ENCODE data around the gene MYOM3. TPM values are rescaled to one million over a fixed set of nuclear protein-coding genes. Genes with fewer than 3 reads are reported as not detected.

MYOM3 gene
- total and polyA plus RNA-seq, 4 donors = 0.09 to 0.55 (median 0.11) TPM

- H3K9ac ChIP-seq (ENCODE audit: insufficient read depth in 1 of 2, low read length in 2 of 2) = no peak overlapping the region
- DNase-seq (no peak), ATAC-seq (ENCODE audit: insufficient read depth, low FRiP score) (no peak)
- H3K27me3 ChIP-seq (ENCODE audit: control insufficient read depth in 3 of 3, insufficient read depth in 3 of 3, low read length in 2 of 3) = no peaks in the 10 kb centered on the region
- no peak overlapping the region for H3K4me3 ChIP-seq
- peak overlapping the region; percentile 47 to 72 for H3K27ac ChIP-seq (ENCODE audit: low read depth in 1 of 2, low read length in 1 of 2)
- 89 to 100% methylated on average over 3 of the region's 3 CpGs for WGBS, 2 donors
- H3K36me3 ChIP-seq (ENCODE audit: control insufficient read depth in 4 of 4, insufficient read depth in 4 of 4, low read length in 4 of 4) = no peaks in the 10 kb centered on the region
- no peaks in the 10 kb centered on the region for H3K9me3 ChIP-seq (ENCODE audit: control insufficient read depth in 4 of 4, insufficient read depth in 3 of 4, low read length in 3 of 4)
- no peak for TF ChIP-seq CTCF (IDR thresholded peaks at IDR 0.05; ENCODE audit: control extremely low read depth, extremely low read depth)
- peaks cover 8 to 33% (median 17%) of the 10 kb centered on the region in 5 donors for H3K4me1 ChIP-seq (ENCODE audit: control insufficient read depth in 5 of 5, insufficient read depth in 5 of 5, low read length in 5 of 5)
Measured at GRCh38 chr1:24020470-24020869, 91.5 kb downstream of the MYOM3 start.

- Histone ChIP-seq H3K4me1 (ENCODE audit: control insufficient read depth in 5 of 5, insufficient read depth in 5 of 5, low read length in 5 of 5) (peaks cover 8 to 34% (median 17%) of the 10 kb centered on the region in 5 donors), H3K27me3 (ENCODE audit: control insufficient read depth in 3 of 3, insufficient read depth in 3 of 3, low read length in 2 of 3) (no peaks in the 10 kb centered on the region), H3K27ac (ENCODE audit: low read depth in 1 of 2, low read length in 1 of 2) (peak overlapping the region; percentile 47 to 72), H3K9me3 (ENCODE audit: control insufficient read depth in 4 of 4, insufficient read depth in 3 of 4, low read length in 3 of 4) (no peaks in the 10 kb centered on the region), H3K4me3 (no peak overlapping the region), H3K36me3 (ENCODE audit: control insufficient read depth in 4 of 4, insufficient read depth in 4 of 4, low read length in 4 of 4) (no peaks in the 10 kb centered on the region), H3K9ac (ENCODE audit: insufficient read depth in 1 of 2, low read length in 2 of 2) (no peak overlapping the region)
- no peak for TF ChIP-seq CTCF (IDR thresholded peaks at IDR 0.05; ENCODE audit: control extremely low read depth, extremely low read depth)
- DNase-seq (peak; percentile 24 to 34 (median 28)), ATAC-seq (ENCODE audit: insufficient read depth, low FRiP score) (no peak)
- 86 to 90% methylated on average over 5 of the region's 5 CpGs for WGBS, 2 donors
Measured at GRCh38 chr1:24020025-24020424, 91.9 kb downstream of the MYOM3 start.

GRCh38 chr1:24018611-24019580, 93.0 kb downstream of the MYOM3 start:
- ATAC-seq (ENCODE audit: insufficient read depth, low FRiP score) (peak; percentile 88), DNase-seq (peak; percentile 99)
- 47 to 69% methylated on average over 20 of the region's 20 CpGs for WGBS, 2 donors
- H3K9me3 ChIP-seq (ENCODE audit: control insufficient read depth in 4 of 4, insufficient read depth in 3 of 4, low read length in 3 of 4) = no peaks in the 10 kb centered on the region
- H3K4me1 ChIP-seq (ENCODE audit: control insufficient read depth in 5 of 5, insufficient read depth in 5 of 5, low read length in 5 of 5) = peaks cover 8 to 37% (median 17%) of the 10 kb centered on the region in 5 donors
- no peak for TF ChIP-seq CTCF (IDR thresholded peaks at IDR 0.05; ENCODE audit: control extremely low read depth, extremely low read depth)
- H3K27ac ChIP-seq (ENCODE audit: low read depth in 1 of 2, low read length in 1 of 2) = peak overlapping the region; percentile 94 to 98
- H3K27me3 ChIP-seq (ENCODE audit: control insufficient read depth in 3 of 3, insufficient read depth in 3 of 3, low read length in 2 of 3) = no peaks in the 10 kb centered on the region
- H3K36me3 ChIP-seq (ENCODE audit: control insufficient read depth in 4 of 4, insufficient read depth in 4 of 4, low read length in 4 of 4) = no peaks in the 10 kb centered on the region
- H3K4me3 ChIP-seq = no peak overlapping the region
- peak overlapping the region; percentile 51 to 71 for H3K9ac ChIP-seq (ENCODE audit: insufficient read depth in 1 of 2, low read length in 2 of 2)
